HepG2 (cell line): ENCODE measurements around the gene PLIN5. TPM values are rescaled to one million over a fixed set of nuclear protein-coding genes. Genes with fewer than 3 reads are reported as not detected.

Source experiments
- CREM ChIP-seq, 2 experiments: sonication (generic) in 1 of 2; formaldehyde crosslinking in 1 of 2; IDR thresholded peaks; 2 replicates each; pipeline versions ENCODE4 v1.4.0 to v1.6.1; 2016 to 2020; ENCODE audit warnings: antibody characterized with exemption in 1 of 2, mild to moderate bottlenecking in 1 of 2, missing genetic modification reagents in 1 of 2
- FOSL1 ChIP-seq: sonication (generic); formaldehyde crosslinking; IDR thresholded peaks from 2 replicates; pipeline ENCODE4 v1.9.0; 2021; ENCODE audit warnings: missing genetic modification reagents, borderline replicate concordance
- HNRNPLL ChIP-seq: fragments of 200-400 bp; formaldehyde crosslinking; IDR thresholded peaks from 2 replicates; pipeline ENCODE4 v1.6.1; 2017; ENCODE audit warnings: mild to moderate bottlenecking, low read depth, low read length; ENCODE audit not compliant: poor library complexity, severe bottlenecking
- NBN ChIP-seq: fragments of 450-650 bp; conservative IDR thresholded peaks from 2 replicates; pipeline ENCODE4 v1.6.1; 2017
- NFRKB ChIP-seq: fragments of 450-650 bp; IDR thresholded peaks from 2 replicates; pipeline ENCODE4 v1.6.1; 2017
- POLR2A ChIP-seq, 2 experiments: IDR thresholded peaks; 2 replicates each; pipeline ENCODE4 v1.6.1; 2011; ENCODE audit warnings: low read depth in 2 of 2, low read length in 2 of 2, mild to moderate bottlenecking in 1 of 2, moderate library complexity in 1 of 2; ENCODE audit not compliant: insufficient read depth in 1 of 2
- WIZ ChIP-seq: sonication (generic); formaldehyde crosslinking; IDR thresholded peaks from 2 replicates; pipeline ENCODE4 v1.5.1; 2020; ENCODE audit warnings: mild to moderate bottlenecking, missing genetic modification reagents
- ZNF224 ChIP-seq: sonication (generic); formaldehyde crosslinking; IDR thresholded peaks from 2 replicates; pipeline ENCODE4 v1.5.0; 2020; ENCODE audit warnings: mild to moderate bottlenecking, missing genetic modification reagents
- ZNF234 ChIP-seq: sonication (generic); formaldehyde crosslinking; conservative IDR thresholded peaks from 2 replicates; pipeline ENCODE4 v1.5.1; 2020; ENCODE audit warnings: mild to moderate bottlenecking, missing genetic modification reagents
- ZNF235 ChIP-seq: sonication (generic); formaldehyde crosslinking; IDR thresholded peaks from 2 replicates; pipeline ENCODE4 v1.8.1; 2023; ENCODE audit warnings: mild to moderate bottlenecking, missing genetic modification reagents, borderline replicate concordance
- ZNF3 ChIP-seq: IDR thresholded peaks from 2 replicates; pipeline ENCODE4 v1.7.0; 2017; ENCODE audit warnings: inconsistent platforms
- ZNF564 ChIP-seq: sonication (generic); formaldehyde crosslinking; IDR thresholded peaks from 2 replicates; pipeline ENCODE4 v1.8.1; 2023; ENCODE audit warnings: mild to moderate bottlenecking, missing genetic modification reagents
- ZNF761 ChIP-seq: sonication (generic); formaldehyde crosslinking; conservative IDR thresholded peaks from 2 replicates; pipeline ENCODE4 v1.4.0; 2020; ENCODE audit warnings: mild to moderate bottlenecking, missing genetic modification reagents
- ZNF777 ChIP-seq: sonication (generic); formaldehyde crosslinking; IDR thresholded peaks from 2 replicates; pipeline ENCODE4 v1.4.0; 2020; ENCODE audit warnings: missing genetic modification reagents
- polyA plus RNA-seq, 8 experiments: library from polyadenylated mRNA; depleted of rRNA in 3 of 8; stranded (reverse) in 7 of 8; unstranded in 1 of 8; fragments of >200 nt; fragmentation: Illumina TruSeq in 4 of 8; extraction: Trizol in 4 of 8; gene quantifications; 2 replicates each; pipeline versions ENCODE4 v1.2.1 to v1.2.3, GENCODE V29; 2011 to 2016; ENCODE audit warnings: low read depth in 4 of 8, missing spikeins in 1 of 8, mixed read lengths in 1 of 8; ENCODE audit not compliant: insufficient read depth in 1 of 8
- total RNA-seq, 5 experiments: library from RNA; depleted of rRNA; stranded (reverse); fragments of >200 nt; fragmentation: Illumina TruSeq; extraction: Trizol; gene quantifications; 2 replicates each; pipeline ENCODE4 v1.2.3, GENCODE V29; 2016; ENCODE audit warnings: low read depth in 1 of 5
- TF ChIP-seq, protein P1 (sequence below), 2 experiments: sonication (generic) in 1 of 2; formaldehyde crosslinking in 1 of 2; IDR thresholded peaks; 2 replicates each; pipeline versions ENCODE4 v1.5.1 to v1.6.1; 2011 to 2020; ENCODE audit warnings: borderline replicate concordance in 1 of 2, low read depth in 1 of 2, low read length in 1 of 2, mild to moderate bottlenecking in 1 of 2, missing genetic modification reagents in 1 of 2, moderate library complexity in 1 of 2
- TF ChIP-seq, protein P2 (sequence below): sonication (generic); formaldehyde crosslinking; IDR thresholded peaks from 2 replicates; pipeline ENCODE4 v1.4.0; 2020; ENCODE audit warnings: low read depth, missing genetic modification reagents
- TF ChIP-seq, protein P3 (sequence below): sonication (generic); formaldehyde crosslinking; IDR thresholded peaks from 2 replicates; pipeline ENCODE4 v1.9.0; 2021; ENCODE audit warnings: mild to moderate bottlenecking, missing genetic modification reagents

Gene PLIN5
- total and polyA plus RNA-seq, 2 of the 13 experiments (the other 11 are each of a cell fraction or from before 2014, with no cell fraction given): 1.8 to 4.8 TPM

DNA sequence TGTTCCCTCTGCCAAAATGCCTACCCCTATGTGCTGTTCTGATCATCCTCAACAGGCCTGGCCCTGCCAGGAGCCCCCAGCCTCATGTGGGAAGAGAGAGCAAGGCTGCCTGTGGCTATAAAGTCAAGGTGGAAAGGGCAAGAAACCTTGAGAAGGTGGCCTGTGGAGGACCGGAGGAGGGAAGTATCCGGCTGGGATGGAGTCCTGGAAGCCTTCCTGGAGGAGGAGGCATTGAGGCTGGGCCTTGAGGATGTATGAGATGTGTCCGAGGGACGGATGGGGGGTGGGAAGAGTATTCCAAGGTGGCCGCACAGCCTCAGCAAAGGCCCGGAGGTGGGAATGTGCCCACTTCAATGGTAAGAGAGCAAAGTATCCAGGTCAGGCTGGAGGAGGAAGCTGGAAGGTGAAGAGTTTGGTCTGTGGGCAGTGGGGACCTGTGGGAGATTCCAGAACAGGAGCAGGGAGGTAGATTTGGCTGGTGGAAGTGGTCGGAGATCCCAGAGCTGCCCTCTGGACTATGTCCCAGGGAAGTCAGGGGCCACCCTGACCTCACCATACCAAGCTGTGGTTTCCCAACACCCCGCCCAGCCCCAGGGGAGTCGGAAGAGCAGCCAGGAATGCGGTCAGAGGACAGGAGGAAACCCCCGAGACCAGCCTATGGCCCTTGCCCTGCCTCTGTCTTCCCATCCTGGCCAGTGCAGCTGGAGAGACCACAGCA, 13.7 kb downstream of the PLIN5 start (continued):
- TF ChIP-seq CREM (IDR thresholded peaks at IDR 0.05) (no peak), CREM (CRISPR knock-in tag; IDR thresholded peaks at IDR 0.05) (no peak), ZNF234 (CRISPR knock-in tag) (no peak), FOSL1 (CRISPR knock-in tag) (no peak), NFRKB (no peak), WIZ (CRISPR knock-in tag) (no peak), HNRNPLL (no peak), ZNF224 (no peak), ZNF3 (CRISPR knock-in tag) (no peak), POLR2A (IDR thresholded peaks at IDR 0.05; ENCODE audit: insufficient read depth in 1 of 2, low read depth in 2 of 2, low read length in 2 of 2) (no peak; a peak in 1 of 4 replicates), NBN (no peak), ZNF235 (CRISPR knock-in tag) (no peak), ZNF564 (CRISPR knock-in tag) (no peak), ZNF761 (CRISPR knock-in tag) (no peak), ZNF777 (CRISPR knock-in tag) (no peak)
- TF ChIP-seq, protein P1, sequence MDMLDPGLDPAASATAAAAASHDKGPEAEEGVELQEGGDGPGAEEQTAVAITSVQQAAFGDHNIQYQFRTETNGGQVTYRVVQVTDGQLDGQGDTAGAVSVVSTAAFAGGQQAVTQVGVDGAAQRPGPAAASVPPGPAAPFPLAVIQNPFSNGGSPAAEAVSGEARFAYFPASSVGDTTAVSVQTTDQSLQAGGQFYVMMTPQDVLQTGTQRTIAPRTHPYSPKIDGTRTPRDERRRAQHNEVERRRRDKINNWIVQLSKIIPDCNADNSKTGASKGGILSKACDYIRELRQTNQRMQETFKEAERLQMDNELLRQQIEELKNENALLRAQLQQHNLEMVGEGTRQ (IDR thresholded peaks at IDR 0.05; ENCODE audit: low read depth, low read length): no peak
- TF ChIP-seq, protein P1 (CRISPR knock-in tag; IDR thresholded peaks at IDR 0.05; ENCODE audit: borderline replicate concordance): no peak
- TF ChIP-seq, protein P2, sequence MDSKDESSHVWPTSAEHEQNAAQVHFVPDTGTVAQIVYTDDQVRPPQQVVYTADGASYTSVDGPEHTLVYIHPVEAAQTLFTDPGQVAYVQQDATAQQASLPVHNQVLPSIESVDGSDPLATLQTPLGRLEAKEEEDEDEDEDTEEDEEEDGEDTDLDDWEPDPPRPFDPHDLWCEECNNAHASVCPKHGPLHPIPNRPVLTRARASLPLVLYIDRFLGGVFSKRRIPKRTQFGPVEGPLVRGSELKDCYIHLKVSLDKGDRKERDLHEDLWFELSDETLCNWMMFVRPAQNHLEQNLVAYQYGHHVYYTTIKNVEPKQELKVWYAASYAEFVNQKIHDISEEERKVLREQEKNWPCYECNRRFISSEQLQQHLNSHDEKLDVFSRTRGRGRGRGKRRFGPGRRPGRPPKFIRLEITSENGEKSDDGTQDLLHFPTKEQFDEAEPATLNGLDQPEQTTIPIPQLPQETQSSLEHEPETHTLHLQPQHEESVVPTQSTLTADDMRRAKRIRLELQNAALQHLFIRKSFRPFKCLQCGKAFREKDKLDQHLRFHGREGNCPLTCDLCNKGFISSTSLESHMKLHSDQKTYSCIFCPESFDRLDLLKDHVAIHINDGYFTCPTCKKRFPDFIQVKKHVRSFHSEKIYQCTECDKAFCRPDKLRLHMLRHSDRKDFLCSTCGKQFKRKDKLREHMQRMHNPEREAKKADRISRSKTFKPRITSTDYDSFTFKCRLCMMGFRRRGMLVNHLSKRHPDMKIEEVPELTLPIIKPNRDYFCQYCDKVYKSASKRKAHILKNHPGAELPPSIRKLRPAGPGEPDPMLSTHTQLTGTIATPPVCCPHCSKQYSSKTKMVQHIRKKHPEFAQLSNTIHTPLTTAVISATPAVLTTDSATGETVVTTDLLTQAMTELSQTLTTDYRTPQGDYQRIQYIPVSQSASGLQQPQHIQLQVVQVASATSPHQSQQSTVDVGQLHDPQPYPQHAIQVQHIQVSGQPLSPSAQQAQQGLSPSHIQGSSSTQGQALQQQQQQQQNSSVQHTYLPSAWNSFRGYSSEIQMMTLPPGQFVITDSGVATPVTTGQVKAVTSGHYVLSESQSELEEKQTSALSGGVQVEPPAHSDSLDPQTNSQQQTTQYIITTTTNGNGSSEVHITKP: 0 out of 2 replicates have a peak, but pooled peaks have one; percentile 32
- TF ChIP-seq, protein P3, sequence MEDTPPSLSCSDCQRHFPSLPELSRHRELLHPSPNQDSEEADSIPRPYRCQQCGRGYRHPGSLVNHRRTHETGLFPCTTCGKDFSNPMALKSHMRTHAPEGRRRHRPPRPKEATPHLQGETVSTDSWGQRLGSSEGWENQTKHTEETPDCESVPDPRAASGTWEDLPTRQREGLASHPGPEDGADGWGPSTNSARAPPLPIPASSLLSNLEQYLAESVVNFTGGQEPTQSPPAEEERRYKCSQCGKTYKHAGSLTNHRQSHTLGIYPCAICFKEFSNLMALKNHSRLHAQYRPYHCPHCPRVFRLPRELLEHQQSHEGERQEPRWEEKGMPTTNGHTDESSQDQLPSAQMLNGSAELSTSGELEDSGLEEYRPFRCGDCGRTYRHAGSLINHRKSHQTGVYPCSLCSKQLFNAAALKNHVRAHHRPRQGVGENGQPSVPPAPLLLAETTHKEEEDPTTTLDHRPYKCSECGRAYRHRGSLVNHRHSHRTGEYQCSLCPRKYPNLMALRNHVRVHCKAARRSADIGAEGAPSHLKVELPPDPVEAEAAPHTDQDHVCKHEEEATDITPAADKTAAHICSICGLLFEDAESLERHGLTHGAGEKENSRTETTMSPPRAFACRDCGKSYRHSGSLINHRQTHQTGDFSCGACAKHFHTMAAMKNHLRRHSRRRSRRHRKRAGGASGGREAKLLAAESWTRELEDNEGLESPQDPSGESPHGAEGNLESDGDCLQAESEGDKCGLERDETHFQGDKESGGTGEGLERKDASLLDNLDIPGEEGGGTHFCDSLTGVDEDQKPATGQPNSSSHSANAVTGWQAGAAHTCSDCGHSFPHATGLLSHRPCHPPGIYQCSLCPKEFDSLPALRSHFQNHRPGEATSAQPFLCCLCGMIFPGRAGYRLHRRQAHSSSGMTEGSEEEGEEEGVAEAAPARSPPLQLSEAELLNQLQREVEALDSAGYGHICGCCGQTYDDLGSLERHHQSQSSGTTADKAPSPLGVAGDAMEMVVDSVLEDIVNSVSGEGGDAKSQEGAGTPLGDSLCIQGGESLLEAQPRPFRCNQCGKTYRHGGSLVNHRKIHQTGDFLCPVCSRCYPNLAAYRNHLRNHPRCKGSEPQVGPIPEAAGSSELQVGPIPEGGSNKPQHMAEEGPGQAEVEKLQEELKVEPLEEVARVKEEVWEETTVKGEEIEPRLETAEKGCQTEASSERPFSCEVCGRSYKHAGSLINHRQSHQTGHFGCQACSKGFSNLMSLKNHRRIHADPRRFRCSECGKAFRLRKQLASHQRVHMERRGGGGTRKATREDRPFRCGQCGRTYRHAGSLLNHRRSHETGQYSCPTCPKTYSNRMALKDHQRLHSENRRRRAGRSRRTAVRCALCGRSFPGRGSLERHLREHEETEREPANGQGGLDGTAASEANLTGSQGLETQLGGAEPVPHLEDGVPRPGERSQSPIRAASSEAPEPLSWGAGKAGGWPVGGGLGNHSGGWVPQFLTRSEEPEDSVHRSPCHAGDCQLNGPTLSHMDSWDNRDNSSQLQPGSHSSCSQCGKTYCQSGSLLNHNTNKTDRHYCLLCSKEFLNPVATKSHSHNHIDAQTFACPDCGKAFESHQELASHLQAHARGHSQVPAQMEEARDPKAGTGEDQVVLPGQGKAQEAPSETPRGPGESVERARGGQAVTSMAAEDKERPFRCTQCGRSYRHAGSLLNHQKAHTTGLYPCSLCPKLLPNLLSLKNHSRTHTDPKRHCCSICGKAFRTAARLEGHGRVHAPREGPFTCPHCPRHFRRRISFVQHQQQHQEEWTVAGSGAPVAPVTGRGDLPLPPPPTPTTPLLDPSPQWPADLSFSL (CRISPR knock-in tag): no peak
